Neural cell (in vitro differentiated cells): ENCODE results near the gene METTL9.

ENCODE experiments used
- CTCF ChIP-seq: fragments of 450-650 bp; IDR thresholded peaks from 2 replicates; pipeline ENCODE4 v1.5.1; 2014; ENCODE audit warnings: antibody characterized with exemption, mild to moderate bottlenecking, moderate library complexity; ENCODE audit not compliant: poor library complexity, severe bottlenecking
- EP300 ChIP-seq: fragments of 450-650 bp; conservative IDR thresholded peaks from 2 replicates; pipeline ENCODE4 v1.6.1; 2014; ENCODE audit warnings: antibody characterized with exemption, mild to moderate bottlenecking, moderate library complexity; ENCODE audit not compliant: poor library complexity, severe bottlenecking
- EZH2 ChIP-seq: fragments of 200-600, 300-800 bp; shearing (Covaris generic), sonication (generic); IDR thresholded peaks from 2 replicates; pipeline ENCODE4 v1.6.1; 2014; ENCODE audit warnings: antibody characterized with exemption, low read length, borderline replicate concordance, mild to moderate bottlenecking; ENCODE audit not compliant: insufficient read depth, poor library complexity, severe bottlenecking
- POLR2AphosphoS5 ChIP-seq: IDR thresholded peaks from 2 replicates; pipeline ENCODE4 v1.6.1; 2012
- RAD21 ChIP-seq: fragments of 450-650 bp; conservative IDR thresholded peaks from 2 replicates; pipeline ENCODE4 v1.6.1; 2014; ENCODE audit warnings: antibody characterized with exemption, mild to moderate bottlenecking, moderate library complexity
- REST ChIP-seq: IDR thresholded peaks from 2 replicates; pipeline ENCODE4 v1.6.1; 2012; ENCODE audit warnings: borderline replicate concordance
- SMC3 ChIP-seq: fragments of 450-650 bp; conservative IDR thresholded peaks from 2 replicates; pipeline ENCODE4 v1.6.1; 2014; ENCODE audit warnings: antibody characterized with exemption, mild to moderate bottlenecking, moderate library complexity; ENCODE audit not compliant: poor library complexity
- TAF1 ChIP-seq: IDR thresholded peaks from 2 replicates; pipeline ENCODE4 v1.6.1; 2012; ENCODE audit warnings: low read depth

GRCh38 chr16:21663889-21664647, 64.7 kb downstream of the METTL9 start, which contains the start of gene OTOA:
- TF ChIP-seq CTCF (no peak), POLR2AphosphoS5 (no peak), EZH2 (no peak), SMC3 (no peak), RAD21 (no peak), EP300 (no peak), TAF1 (no peak), REST (no peak)
